ENCODE results near the gene SCAF4. TPM values are rescaled to one million over a fixed set of nuclear protein-coding genes. Genes with fewer than 3 reads are reported as not detected.

The SCAF4 gene
- total and polyA plus RNA-seq, 4 donors = 7.1 to 11.1 (median 9.3) TPM

GRCh38 chr21:31682620-31683019 lies 49.3 kb downstream of the SCAF4 start:
- no peak for TF ChIP-seq RAD21 (IDR thresholded peaks at IDR 0.05)
- no peak for TF ChIP-seq SP1 (IDR thresholded peaks at IDR 0.05)
- no peak for TF ChIP-seq TAF1 (conservative IDR thresholded peaks at IDR 0.05)
- no peak for TF ChIP-seq JUND (IDR thresholded peaks at IDR 0.05)
- no peak for TF ChIP-seq CTCF (IDR thresholded peaks at IDR 0.05; ENCODE audit: low read depth, low read length, missing input control)
- no peak for TF ChIP-seq ZBTB33 (IDR thresholded peaks at IDR 0.05)
- TF ChIP-seq EGR1 (IDR thresholded peaks at IDR 0.05; ENCODE audit: low read depth in 2 of 2) = no peak
- TF ChIP-seq, protein P1, sequence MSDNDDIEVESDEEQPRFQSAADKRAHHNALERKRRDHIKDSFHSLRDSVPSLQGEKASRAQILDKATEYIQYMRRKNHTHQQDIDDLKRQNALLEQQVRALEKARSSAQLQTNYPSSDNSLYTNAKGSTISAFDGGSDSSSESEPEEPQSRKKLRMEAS (IDR thresholded peaks at IDR 0.05) = no peak
- TF ChIP-seq NR2F2 (IDR thresholded peaks at IDR 0.05) = no peak
- TF ChIP-seq GABPA (IDR thresholded peaks at IDR 0.05 in 1 of 2, conservative IDR thresholded peaks at IDR 0.05 in 1 of 2) = no peak
- no peak for DNase-seq (ENCODE audit: low spot score)
- no peaks in the 10 kb centered on the region for H3K9me3 ChIP-seq (ENCODE audit: control insufficient read depth in 4 of 4, low read length in 3 of 4)
- peaks cover 0 to 2% (median 0%) of the 10 kb centered on the region in 4 donors for H3K4me1 ChIP-seq (ENCODE audit: control insufficient read depth in 4 of 4, insufficient read depth in 4 of 4, low read length in 3 of 4)
- peaks cover 7 to 45% (median 35%) of the 10 kb centered on the region in 4 donors for H3K36me3 ChIP-seq (ENCODE audit: control insufficient read depth in 4 of 4, insufficient read depth in 3 of 4, low read depth in 1 of 4, low read length in 3 of 4)
- H3K27ac ChIP-seq (ENCODE audit: low read depth in 1 of 2, low read length in 2 of 2) = no peak overlapping the region
- H3K4me3 ChIP-seq (ENCODE audit: low read depth in 1 of 3, low read length in 3 of 3) = no peak overlapping the region
- H3K27me3 ChIP-seq (ENCODE audit: control insufficient read depth in 4 of 4, insufficient read depth in 4 of 4, low read length in 3 of 4) = no peaks in the 10 kb centered on the region
- no peak overlapping the region for H3K9ac ChIP-seq (ENCODE audit: low read depth in 1 of 2, low read length in 2 of 2)

DNA sequence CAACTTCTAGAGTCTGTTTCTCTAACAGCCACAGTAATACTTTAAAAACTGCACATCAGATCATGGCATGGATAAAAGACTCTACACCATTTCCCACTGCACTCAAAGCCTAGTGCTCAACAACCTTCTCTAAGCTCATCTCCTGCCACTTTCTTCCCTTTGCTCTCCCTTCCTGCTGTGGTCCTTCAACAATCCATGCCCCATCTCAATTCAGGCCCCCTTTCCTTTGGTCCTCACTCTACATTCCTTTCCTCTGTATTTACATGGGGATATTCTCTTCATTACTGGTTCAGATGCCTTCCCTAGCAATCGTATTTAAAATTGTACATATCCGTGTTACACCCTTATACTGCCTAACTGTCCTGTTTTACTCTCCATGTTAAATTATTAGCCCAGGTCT lies 53.4 kb downstream of the SCAF4 start:
- DNase-seq (ENCODE audit: low spot score) = no peak
- no peaks in the 10 kb centered on the region for H3K27me3 ChIP-seq (ENCODE audit: control insufficient read depth in 4 of 4, insufficient read depth in 4 of 4, low read length in 3 of 4)
- 93% methylated on average over 2 of the region's 2 CpGs for WGBS
- H3K36me3 ChIP-seq (ENCODE audit: control insufficient read depth in 4 of 4, insufficient read depth in 3 of 4, low read depth in 1 of 4, low read length in 3 of 4) = peaks cover 1 to 16% (median 9%) of the 10 kb centered on the region in 4 donors
- no peak for TF ChIP-seq NR2F2 (IDR thresholded peaks at IDR 0.05)
- no peak overlapping the region for H3K4me3 ChIP-seq (ENCODE audit: low read depth in 1 of 3, low read length in 3 of 3)
- H3K9me3 ChIP-seq (ENCODE audit: control insufficient read depth in 4 of 4, low read length in 3 of 4) = no peaks in the 10 kb centered on the region
- no peak overlapping the region for H3K9ac ChIP-seq (ENCODE audit: low read depth in 1 of 2, low read length in 2 of 2)
- peaks cover 0 to 2% (median 0%) of the 10 kb centered on the region in 4 donors for H3K4me1 ChIP-seq (ENCODE audit: control insufficient read depth in 4 of 4, insufficient read depth in 4 of 4, low read length in 3 of 4)
- H3K27ac ChIP-seq (ENCODE audit: low read depth in 1 of 2, low read length in 2 of 2) = no peak overlapping the region

GRCh38 chr21:31677047-31677446 lies 54.9 kb downstream of the SCAF4 start:
- Histone ChIP-seq H3K27ac (ENCODE audit: low read depth in 1 of 2, low read length in 2 of 2) (no peak overlapping the region), H3K36me3 (ENCODE audit: control insufficient read depth in 4 of 4, insufficient read depth in 3 of 4, low read depth in 1 of 4, low read length in 3 of 4) (peaks cover under 1 to 6% (median 3%) of the 10 kb centered on the region in 4 donors), H3K27me3 (ENCODE audit: control insufficient read depth in 4 of 4, insufficient read depth in 4 of 4, low read length in 3 of 4) (no peaks in the 10 kb centered on the region), H3K4me3 (ENCODE audit: low read depth in 1 of 3, low read length in 3 of 3) (no peak overlapping the region), H3K4me1 (ENCODE audit: control insufficient read depth in 4 of 4, insufficient read depth in 4 of 4, low read length in 3 of 4) (peaks cover 0 to 2% (median 0%) of the 10 kb centered on the region in 4 donors), H3K9ac (ENCODE audit: low read depth in 1 of 2, low read length in 2 of 2) (no peak overlapping the region), H3K9me3 (ENCODE audit: control insufficient read depth in 4 of 4, low read length in 3 of 4) (no peaks in the 10 kb centered on the region)
- no peak for DNase-seq (ENCODE audit: low spot score)
- 93% methylated on average over 3 of the region's 3 CpGs for WGBS
- TF ChIP-seq FOXA2 (IDR thresholded peaks at IDR 0.05) = no peak
- TF ChIP-seq REST (IDR thresholded peaks at IDR 0.05) = no peak
- no peak for TF ChIP-seq JUND (IDR thresholded peaks at IDR 0.05)
- no peak for TF ChIP-seq HNF4G (IDR thresholded peaks at IDR 0.05)
- TF ChIP-seq YY1 (IDR thresholded peaks at IDR 0.05) = no peak
- TF ChIP-seq RAD21 (IDR thresholded peaks at IDR 0.05) = no peak
- no peak for TF ChIP-seq GABPA (IDR thresholded peaks at IDR 0.05 in 1 of 2, conservative IDR thresholded peaks at IDR 0.05 in 1 of 2)
- TF ChIP-seq SP1 (IDR thresholded peaks at IDR 0.05) = no peak
- no peak for TF ChIP-seq ATF3 (IDR thresholded peaks at IDR 0.05)
- no peak for TF ChIP-seq FOXA1 (IDR thresholded peaks at IDR 0.05)
- no peak for TF ChIP-seq HNF4A (conservative IDR thresholded peaks at IDR 0.05)
- no peak for TF ChIP-seq TAF1 (conservative IDR thresholded peaks at IDR 0.05)
- no peak for TF ChIP-seq EGR1 (IDR thresholded peaks at IDR 0.05; ENCODE audit: low read depth in 2 of 2)
- TF ChIP-seq ZBTB33 (IDR thresholded peaks at IDR 0.05) = no peak
